Colon (tissue), 2 donors: Measurements from ENCODE around the gene PCNA.
A peak's percentile ranks its signal among the peaks of the same experiment; 100 is the strongest.
"Not testable (repeated sequence)": the region's sequence is repeated elsewhere in the genome, so short reads cannot be mapped to it uniquely, and the experiment has no call there.

Source experiments
- FAIRE-seq: peaks from 2 replicates; lab custom pipeline; 2012; peaks lifted over from hg19 to GRCh38; lab: Jason Lieb, UNC
- donor health status: control.
- donor health status: control.

PCNA gene

DNA sequence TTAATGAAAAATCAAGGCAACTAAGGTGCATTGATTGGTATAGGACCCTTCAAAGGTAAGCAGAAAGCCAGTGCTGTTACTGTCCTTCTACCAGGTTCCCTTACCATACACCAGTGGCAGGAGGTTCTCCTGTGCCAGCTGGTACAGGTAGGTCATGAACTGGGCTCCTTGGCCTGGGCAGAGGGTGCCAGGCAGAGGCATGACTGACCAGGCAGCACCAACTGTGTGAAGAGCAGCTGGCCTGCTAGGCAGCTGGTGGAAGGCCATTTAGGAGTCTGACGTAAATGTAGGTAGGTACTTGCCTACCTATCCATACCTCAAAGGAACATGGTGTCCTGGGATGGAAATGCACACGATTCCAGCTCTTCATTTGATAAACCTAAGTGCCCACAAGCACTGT, 23.3 kb downstream of the PCNA start:
- no peak for FAIRE-seq

DNA sequence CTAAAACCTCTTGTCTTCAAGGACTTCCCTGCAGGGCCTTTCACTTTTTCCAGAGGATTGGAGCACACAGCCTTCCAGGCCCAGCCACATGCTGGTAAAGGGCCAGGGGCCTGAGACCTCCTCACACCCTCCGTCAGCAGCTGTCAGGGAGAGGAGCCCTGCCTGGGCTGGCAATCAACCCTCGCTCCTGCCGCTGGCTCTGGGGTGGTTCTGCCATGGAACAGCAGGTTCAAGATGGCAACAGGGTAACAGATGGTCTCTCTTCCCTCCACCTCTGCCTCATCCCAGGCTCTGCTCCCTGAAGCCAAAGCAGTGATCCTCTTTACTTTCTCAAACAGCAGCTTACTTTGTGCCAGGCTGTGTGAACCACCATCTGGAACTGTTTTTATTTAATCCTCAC, 23.8 kb downstream of the PCNA start:
- FAIRE-seq: no peak

DNA sequence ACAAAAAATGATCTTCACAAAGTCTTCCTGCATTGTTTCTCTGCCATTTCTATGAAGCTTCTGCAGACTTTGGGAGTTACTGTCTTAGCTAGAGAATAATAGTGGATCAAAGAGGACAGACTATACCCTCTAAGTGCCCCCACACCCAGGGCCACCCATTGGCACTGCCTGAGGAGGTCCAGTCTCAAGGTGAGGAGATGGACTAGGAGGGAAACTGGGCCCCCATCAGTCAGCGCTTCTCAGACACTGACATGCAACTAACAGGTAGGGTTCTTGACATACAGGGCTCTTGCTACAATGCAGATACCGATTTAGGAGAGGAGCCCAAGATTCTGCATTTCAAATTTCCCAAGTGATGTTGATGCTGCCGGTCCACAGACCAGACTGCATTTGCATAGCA, 24.3 kb downstream of the PCNA start:
- FAIRE-seq: no peak

DNA sequence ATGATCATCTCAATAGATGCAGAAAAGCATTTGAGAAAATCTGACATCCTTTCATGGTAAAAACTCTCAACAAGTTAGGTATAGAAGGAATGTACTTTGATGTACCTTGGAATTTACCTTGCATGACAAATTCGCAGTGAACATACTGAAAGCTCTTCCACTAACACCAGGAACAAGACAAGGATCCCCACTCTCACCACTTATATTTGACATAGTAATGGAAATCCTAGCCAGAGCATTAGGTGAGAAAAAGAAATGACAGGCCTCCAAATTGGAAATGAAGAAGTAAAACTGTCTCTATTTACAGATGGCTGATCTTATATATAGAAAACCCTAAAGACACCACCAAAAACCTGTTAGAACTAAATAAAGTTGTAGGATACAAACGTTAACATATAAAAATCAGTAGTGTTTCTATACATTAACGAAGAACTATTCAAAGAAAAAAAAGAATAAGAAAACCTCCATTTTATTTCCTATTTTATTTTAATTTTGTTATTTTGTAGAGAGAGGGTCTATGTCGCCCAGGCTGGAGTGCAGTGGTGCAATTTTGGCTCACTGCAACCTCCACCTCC, 26.9 kb downstream of the PCNA start:
- FAIRE-seq: no peak

GRCh38 chr20:5091902-5092301, 27.9 kb downstream of the PCNA start:
- no peak for FAIRE-seq

- no peak for FAIRE-seq
Measured at GRCh38 chr20:5090191-5090590, 29.6 kb downstream of the PCNA start.

- no peak for FAIRE-seq
Measured at GRCh38 chr20:5088688-5089087, 31.1 kb downstream of the PCNA start.

- no peak for FAIRE-seq
Measured at GRCh38 chr20:5085380-5085779, 34.4 kb downstream of the PCNA start.

DNA sequence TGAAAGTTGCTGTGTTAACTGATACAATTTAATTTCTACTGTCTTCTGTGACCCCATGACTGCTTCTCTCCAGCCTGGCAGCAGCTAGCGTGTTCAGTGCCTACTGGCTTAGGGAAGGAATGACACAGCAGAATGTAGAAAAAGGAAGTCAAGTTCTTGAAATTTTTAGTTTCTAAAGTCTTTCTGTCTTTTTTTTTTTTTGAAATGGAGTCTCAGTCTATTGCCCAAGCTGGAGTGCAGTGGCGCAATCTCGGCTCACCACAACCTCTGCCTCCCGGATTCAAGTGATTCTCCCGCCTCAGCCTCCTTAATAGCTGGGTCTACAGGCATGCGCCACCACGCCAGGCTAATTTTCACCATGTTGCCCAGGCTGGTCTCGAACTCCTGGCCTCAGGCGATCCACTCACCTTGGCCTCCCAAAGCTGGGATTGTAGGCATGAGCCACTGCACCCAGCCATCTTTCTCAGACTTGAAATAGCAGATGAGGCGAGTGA, 39.3 kb downstream of the PCNA start:
- FAIRE-seq: no peak

GRCh38 chr20:5078399-5078958, 41.3 kb downstream of the PCNA start:
- FAIRE-seq: peak; percentile 71

DNA sequence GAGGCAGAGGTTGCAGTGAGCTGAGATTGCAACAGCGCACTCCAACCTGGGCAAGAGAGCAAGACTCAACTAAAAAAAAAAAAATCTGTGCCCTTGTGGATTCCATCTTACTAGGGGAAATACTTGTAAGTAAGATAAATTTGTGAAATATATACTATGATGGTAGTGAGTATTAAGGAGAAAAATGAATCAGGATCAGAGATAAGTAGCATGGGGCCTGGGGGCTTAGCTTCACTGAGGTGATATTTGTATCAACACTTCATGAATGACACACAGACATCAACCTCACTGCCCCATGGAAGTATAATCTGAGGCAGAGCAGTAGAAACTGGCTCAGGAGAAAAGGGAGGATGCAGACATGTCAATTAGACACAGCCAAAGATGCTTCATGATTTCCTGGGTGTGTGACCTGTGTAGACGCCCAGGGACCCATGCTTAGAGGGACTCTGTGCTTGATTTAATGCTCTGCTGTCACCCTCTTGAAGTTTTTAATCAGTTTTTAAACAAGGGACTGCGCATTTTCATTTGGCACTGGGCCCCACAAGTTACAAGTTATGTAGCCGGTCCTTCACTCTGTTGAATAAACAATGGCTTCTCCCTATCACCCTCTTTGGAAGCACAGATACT, 41.9 kb downstream of the PCNA start:
- no peak for FAIRE-seq

- not testable (repeated sequence) for FAIRE-seq
Measured at GRCh38 chr20:5076913-5077312, 42.8 kb downstream of the PCNA start.

DNA sequence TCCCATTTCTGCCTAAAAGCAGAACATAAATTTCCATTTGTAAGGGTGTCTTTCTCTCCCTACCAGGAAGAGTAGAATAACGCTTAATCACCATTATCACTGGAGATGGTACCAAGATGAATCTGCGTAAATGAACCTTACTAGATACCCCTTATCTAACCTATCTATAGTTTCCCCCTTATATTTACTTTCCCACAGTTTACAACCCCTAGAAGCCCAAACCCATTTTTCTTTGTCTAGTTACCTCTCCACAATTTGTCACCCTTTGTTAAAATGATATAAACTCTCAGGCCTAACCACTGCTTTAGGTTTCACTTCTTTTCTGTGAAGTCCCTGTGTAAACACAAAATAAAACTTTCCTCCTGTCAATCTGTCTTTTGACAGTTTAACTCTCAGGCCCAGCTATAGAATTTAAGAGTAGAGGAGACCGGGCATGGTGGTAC, 45.5 kb downstream of the PCNA start:
- no peak for FAIRE-seq

DNA sequence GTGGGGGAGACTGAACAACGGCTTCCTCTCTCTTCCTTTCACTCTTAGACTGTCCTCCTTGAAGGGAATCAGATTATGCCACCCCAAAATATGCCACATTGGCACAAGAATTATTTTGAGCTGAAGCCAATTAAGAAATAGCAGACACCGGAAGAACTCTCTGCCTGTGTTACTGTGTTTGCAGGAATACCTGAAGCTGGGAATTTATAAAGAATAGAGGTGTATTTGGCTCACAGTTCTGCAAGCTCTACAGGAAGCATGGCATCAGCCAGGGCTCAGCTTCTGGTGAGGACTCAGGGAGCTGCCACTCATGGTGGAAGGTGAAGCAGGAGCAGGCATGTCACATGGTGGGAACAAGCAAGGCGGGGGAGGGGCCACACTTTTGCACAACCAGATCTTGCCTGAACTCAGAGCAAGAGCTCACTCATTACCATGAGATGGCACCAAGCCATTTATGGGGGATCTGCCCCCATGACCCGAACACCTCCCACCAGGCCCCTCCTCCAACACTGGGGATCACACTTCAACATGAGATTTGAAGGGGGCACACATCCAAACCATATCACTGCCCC, 46.0 kb downstream of the PCNA start:
- no peak for FAIRE-seq

DNA sequence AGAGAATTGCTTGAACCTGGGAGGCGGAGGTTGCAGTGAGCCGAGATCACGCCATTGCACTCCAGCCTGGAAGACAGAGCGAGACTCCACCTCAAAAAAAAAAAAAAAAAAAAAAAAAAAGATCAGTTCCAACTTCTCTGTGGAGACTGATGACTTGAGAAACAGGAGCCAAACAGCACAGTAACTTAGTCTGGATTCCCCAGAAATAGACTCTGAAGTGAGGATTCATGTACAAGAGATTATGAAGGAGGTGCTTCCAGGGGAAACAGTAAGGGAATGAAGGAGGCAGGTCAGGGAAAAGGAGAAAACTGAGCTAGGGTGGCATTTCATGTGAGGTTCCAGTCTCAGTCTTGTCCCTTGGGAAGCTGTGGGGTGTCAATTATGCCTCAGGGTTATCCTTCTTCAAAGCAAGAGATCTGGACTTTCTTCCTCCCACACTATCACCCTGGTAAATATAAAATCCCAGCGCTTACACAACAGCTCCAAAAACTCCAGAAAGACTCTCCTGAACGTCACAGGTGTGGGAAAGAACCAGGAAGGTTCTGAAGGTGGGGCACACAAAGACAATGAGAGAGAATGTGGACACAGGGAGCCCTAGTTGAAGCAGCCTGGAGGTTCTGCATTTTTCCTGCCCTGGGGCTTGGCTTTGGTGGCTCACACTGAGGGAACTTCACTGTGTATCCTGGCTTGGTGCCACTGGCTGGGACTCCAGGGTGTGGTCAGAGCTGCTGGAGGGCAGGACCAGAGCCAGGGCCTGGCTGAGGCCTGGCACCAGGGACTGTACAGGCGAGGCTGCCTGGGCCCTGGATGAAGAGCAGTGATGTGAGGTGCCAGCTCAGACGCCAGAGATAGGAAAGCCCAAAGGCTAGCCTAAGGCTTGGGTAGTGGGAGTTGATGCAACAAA, 46.8 kb downstream of the PCNA start:
- FAIRE-seq: no peak

- not testable (repeated sequence) for FAIRE-seq
Measured at GRCh38 chr20:5071942-5072341, 47.8 kb downstream of the PCNA start.

DNA sequence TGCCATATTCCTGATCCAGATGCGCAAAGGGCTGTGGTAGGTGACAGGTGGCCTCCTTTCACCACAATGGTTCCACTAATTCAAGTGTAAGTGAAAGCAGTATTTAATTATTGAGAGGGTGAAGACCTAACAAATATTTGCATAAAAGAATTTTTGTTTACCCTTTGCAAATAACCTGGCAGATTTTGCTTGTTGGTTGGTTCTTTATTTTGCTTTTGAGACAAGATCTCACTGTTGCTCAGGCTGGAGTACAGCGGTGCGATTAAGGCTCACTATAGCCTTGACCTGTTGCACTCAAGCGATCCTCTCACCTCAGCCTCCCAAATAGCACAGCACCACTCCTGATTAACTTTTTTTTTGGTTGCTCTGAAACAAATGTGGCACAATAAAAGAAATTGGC, 49.2 kb downstream of the PCNA start:
- FAIRE-seq: no peak

DNA sequence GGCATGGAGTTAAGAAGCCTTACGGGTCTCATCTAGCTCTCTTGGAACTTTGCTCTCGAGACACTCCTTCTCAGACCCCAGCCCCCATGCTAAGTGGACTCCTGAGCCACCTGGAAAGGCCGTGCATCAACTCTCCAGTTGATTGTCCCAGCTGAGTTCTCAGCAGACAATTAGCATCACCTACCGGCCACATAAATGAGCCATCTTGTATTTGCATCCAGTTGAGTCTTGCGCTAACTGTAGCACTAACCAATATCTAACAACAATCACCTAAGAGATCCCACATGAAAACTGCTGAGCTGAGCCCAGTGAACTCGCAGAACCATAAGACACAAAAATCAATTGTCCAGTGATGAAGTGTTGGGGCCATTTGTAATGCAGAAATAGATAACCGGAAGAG, 49.7 kb downstream of the PCNA start:
- no peak for FAIRE-seq

DNA sequence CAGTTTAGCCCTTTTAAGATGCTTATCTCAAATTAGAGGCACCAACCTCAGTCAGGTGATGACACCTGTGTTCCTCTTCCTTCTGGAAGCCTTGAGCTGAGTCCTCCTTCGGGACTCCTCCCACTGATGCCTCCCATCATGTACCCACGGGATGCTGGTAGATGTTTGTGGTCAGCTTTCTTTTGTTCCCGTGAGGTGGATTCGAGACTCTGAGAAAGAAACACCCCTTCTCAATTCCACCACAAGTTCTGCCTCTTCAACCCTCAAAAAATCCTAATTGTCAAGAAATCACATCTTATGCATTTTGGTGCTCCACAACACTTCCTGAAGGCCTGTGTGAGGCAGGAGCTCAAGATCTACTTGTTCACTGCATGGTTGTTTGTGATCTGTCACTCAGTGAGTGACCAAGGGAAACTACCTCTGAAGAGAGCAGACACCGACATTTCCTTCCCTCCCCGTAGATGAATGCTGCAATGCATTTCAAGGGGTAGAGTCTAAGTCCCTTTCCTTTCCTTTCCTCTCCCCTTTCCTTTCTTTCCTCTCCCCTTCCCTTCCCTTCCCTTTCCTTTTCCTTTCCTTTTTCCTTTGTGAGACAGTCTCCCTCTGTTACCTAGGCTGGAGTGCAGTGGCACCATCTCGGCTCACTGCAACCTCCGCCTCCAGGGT, 50.5 kb downstream of the PCNA start:
- FAIRE-seq: no peak

DNA sequence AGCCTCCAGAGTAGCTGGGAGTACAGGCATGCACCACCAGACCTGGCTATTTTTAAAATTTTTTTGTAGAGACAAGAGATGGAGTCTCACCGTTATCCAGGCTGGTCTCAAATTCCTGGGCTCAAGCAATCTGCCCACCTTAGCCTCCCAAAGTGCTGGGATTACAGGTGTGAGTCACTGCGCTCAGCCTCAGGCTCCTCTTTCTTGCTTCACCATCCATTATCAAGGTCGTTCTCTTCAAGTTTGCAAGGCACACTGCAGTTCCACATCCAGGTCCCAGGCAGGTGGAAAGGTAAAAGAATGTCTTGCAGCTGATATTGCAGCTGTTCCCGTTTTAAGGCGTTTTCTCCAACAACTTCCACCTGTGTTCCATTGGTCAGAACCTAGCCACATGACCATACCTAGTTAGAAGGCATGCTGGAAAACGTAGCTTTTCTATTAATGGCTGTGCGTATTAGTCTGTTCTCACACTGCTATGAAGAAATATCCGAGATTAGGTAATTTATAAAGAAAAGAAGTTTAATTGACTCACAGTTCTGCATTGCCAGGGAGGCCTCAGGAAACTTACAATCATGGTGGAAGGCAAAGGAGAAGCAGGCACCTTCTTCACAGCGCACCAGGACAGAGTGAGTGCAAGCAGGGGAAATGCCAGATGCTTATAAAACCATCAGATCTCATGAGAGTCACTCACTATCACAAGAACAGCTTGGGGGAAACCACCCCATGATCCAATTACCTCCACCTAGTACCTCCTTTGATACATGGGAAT, 51.7 kb downstream of the PCNA start:
- no peak for FAIRE-seq

- FAIRE-seq: no peak
Measured at GRCh38 chr20:5065879-5066383, 53.8 kb downstream of the PCNA start.
